Thyroid gland (tissue), 4 donors: ENCODE data around the gene FAM193A.
A peak's percentile ranks its signal among the peaks of the same experiment; 100 is the strongest.

ENCODE experiments used
- POLR2A ChIP-seq, 2 donors: fragments of 450-650 bp; IDR thresholded peaks; one replicate each; pipeline ENCODE4 v1.6.1; 2017; ENCODE audit warnings: antibody characterized with exemption in 2 of 2, mild to moderate bottlenecking in 2 of 2, moderate library complexity in 1 of 2
- TF ChIP-seq, protein P1 (sequence below), 6 experiments: fragments of 200-600 bp in 3 of 6; fragments of 450-650 bp in 3 of 6; sonication (generic) in 3 of 6; IDR thresholded peaks; one replicate each; pipeline ENCODE4 v1.5.1; 2016 to 2019; ENCODE audit warnings: antibody characterized with exemption in 6 of 6, mild to moderate bottlenecking in 2 of 6, inconsistent platforms in 1 of 6, moderate library complexity in 1 of 6

DNA sequence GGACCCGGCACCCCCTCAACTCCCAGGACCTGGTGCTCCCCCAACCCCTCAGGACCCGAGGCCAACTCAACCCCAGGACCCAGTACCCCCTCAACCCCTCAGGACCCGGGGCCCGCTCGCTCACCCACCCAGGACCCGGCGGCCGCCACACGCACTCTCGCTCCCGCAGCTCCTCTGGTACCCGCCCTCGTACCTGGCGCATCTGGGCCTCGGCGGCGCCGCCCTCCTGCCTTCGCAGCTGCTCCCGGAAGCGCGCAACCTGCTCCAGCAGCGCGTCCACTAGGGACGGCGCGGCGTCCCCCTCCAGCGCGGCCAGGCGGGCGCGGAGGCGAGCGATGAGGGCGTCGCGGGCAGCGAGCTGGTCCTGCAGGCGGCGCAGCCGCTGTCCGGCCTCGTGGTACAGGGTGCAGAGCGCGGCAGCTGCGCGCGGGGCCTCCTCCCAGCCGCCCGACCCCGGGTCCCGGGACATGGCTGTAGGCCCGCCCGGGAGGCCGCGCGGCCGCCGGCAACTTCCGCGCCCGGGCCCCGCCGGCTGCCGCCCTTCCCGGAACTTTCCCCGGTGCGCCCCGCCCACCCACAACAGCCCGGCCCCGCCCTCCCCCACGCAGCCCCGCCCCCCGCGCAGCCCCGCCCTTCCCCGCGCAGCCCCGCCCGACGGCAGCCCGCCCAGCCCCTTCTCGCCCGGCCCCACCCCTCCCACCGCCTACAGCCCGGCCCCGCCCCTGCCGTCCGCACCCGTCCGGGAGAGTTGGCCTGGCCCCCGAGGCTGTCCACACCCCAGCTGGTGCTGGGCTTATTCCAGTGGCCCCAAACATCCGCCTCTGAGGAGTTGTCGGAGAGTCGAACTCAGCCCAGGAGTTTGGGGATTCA is 219.6 kb downstream of the FAM193A start, which contains the start of gene TNIP2:
- TF ChIP-seq, protein P1, sequence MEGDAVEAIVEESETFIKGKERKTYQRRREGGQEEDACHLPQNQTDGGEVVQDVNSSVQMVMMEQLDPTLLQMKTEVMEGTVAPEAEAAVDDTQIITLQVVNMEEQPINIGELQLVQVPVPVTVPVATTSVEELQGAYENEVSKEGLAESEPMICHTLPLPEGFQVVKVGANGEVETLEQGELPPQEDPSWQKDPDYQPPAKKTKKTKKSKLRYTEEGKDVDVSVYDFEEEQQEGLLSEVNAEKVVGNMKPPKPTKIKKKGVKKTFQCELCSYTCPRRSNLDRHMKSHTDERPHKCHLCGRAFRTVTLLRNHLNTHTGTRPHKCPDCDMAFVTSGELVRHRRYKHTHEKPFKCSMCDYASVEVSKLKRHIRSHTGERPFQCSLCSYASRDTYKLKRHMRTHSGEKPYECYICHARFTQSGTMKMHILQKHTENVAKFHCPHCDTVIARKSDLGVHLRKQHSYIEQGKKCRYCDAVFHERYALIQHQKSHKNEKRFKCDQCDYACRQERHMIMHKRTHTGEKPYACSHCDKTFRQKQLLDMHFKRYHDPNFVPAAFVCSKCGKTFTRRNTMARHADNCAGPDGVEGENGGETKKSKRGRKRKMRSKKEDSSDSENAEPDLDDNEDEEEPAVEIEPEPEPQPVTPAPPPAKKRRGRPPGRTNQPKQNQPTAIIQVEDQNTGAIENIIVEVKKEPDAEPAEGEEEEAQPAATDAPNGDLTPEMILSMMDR (IDR thresholded peaks at IDR 0.05) = peak in 3 of 6 experiments; percentile 44 to 60 (median 51)
- TF ChIP-seq POLR2A (IDR thresholded peaks at IDR 0.05) = peak in 1 of 2 donors; percentile 73
